ENCODE data around the gene DGLUCY. TPM values are rescaled to one million over a fixed set of nuclear protein-coding genes. Genes with fewer than 3 reads are reported as not detected.

The DGLUCY gene
- total and polyA plus RNA-seq, 2 of the 8 experiments (the other 6 are each of a cell fraction or from before 2014, with no cell fraction given), result 24.9 to 31.8 TPM

DNA sequence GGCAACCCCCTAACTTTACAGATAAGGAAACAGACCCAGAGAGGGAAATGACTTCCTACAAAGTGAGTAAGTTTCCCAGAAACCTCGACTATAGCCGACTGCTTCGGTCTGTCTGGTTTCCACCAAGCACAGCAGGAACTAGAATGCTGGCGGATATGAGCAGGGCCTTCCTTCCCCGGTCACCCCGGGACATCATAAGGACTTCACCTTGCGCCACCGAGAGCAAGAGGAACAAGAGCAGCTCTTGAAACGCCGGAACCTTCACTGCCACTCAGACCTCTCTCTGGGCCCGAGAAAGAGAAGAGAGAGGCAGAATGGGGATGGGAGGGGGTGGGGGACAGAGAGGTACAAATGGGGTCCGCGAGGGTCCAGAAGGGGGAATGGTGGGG, 160.0 kb downstream of the DGLUCY start (continued):
- TF ChIP-seq CTCF (IDR thresholded peaks at IDR 0.05; ENCODE audit: control extremely low read depth in 1 of 3, insufficient read depth in 1 of 3, low read depth in 1 of 3, low read length in 3 of 3) (no peak), JUND (IDR thresholded peaks at IDR 0.05; ENCODE audit: low read length) (no peak), TAF7 (optimal IDR thresholded peaks at IDR 0.05; ENCODE audit: borderline replicate concordance, low read depth, low read length) (no peak)
